Measurements from ENCODE around the gene CD74. TPM values are rescaled to one million over a fixed set of nuclear protein-coding genes. Genes with fewer than 3 reads are reported as not detected.

Gene CD74
- total RNA-seq, 4 donors from 2014 or later, result 118 to 1,231 (median 675) TPM

- no peak overlapping the region for H3K4me3 ChIP-seq
- no peak for DNase-seq
- no peaks in the 10 kb centered on the region for H3K36me3 ChIP-seq
- TF ChIP-seq POLR2A (IDR thresholded peaks at IDR 0.05) (no peak), CTCF (IDR thresholded peaks at IDR 0.05) (no peak)
- H3K27ac ChIP-seq, result no peak overlapping the region
- H3K9me3 ChIP-seq, result no peaks in the 10 kb centered on the region
- intact Hi-C loops (cut with DNase I; ENCODE audit: low total_unique reads), result no loop called here
- H3K4me1 ChIP-seq, result no peaks in the 10 kb centered on the region
- H3K27me3 ChIP-seq, result no peaks in the 10 kb centered on the region
Measured at GRCh38 chr5:150391064-150391834, 21.5 kb downstream of the CD74 start.

GRCh38 chr5:150389531-150390266 is 23.0 kb downstream of the CD74 start:
- Histone ChIP-seq H3K9me3 (no peaks in the 10 kb centered on the region), H3K27me3 (no peaks in the 10 kb centered on the region), H3K4me3 (no peak overlapping the region), H3K36me3 (no peaks in the 10 kb centered on the region), H3K4me1 (no peaks in the 10 kb centered on the region), H3K27ac (no peak overlapping the region)
- no peak for DNase-seq
- intact Hi-C loops (cut with DNase I; ENCODE audit: low total_unique reads), result no loop called here
- TF ChIP-seq POLR2A (IDR thresholded peaks at IDR 0.05) (no peak), CTCF (IDR thresholded peaks at IDR 0.05) (no peak)

- intact Hi-C loops (cut with DNase I; ENCODE audit: low total_unique reads), result no loop called here
- TF ChIP-seq POLR2A (IDR thresholded peaks at IDR 0.05) (no peak), CTCF (IDR thresholded peaks at IDR 0.05) (no peak)
- Histone ChIP-seq H3K4me1 (no peaks in the 10 kb centered on the region), H3K27me3 (no peaks in the 10 kb centered on the region), H3K9me3 (no peaks in the 10 kb centered on the region), H3K4me3 (no peak overlapping the region), H3K27ac (no peak overlapping the region), H3K36me3 (no peaks in the 10 kb centered on the region)
- no peak for DNase-seq
Measured at GRCh38 chr5:150386024-150386855, 26.5 kb downstream of the CD74 start.

GRCh38 chr5:150384701-150385100 is 28.0 kb downstream of the CD74 start:
- no peak for DNase-seq
- H3K27me3 ChIP-seq, result no peaks in the 10 kb centered on the region
- no peaks in the 10 kb centered on the region for H3K36me3 ChIP-seq
- intact Hi-C loops (cut with DNase I; ENCODE audit: low total_unique reads), result no loop called here
- H3K27ac ChIP-seq, result no peak overlapping the region
- no peaks in the 10 kb centered on the region for H3K9me3 ChIP-seq
- no peaks in the 10 kb centered on the region for H3K4me1 ChIP-seq
- no peak for TF ChIP-seq POLR2A (IDR thresholded peaks at IDR 0.05)
- no peak for TF ChIP-seq CTCF (IDR thresholded peaks at IDR 0.05)
- H3K4me3 ChIP-seq, result no peak overlapping the region

All from uterus (tissue), 4 donors.